ENCODE data around the gene AQP1. TPM values are rescaled to one million over a fixed set of nuclear protein-coding genes. Genes with fewer than 3 reads are reported as not detected.

Gene AQP1
- under 1 TPM in 1 of 2 experiments, not detected in 1; 0.15 TPM for total RNA-seq

GRCh38 chr7:30911561-30911969 is at the start of gene AQP1:
Gene AQP1, plus strand, starts transcription at chr7:30911853. Its CDS starts 57 bp downstream, at chr7:30911910.
- ATAC-seq (no peak), DNase-seq (no peak)
- H3K27me3 Mint-ChIP-seq: no peaks in the 10 kb centered on the region
- H3K9me3 Mint-ChIP-seq (ENCODE audit: low read depth): no peaks in the 10 kb centered on the region
- H3K27ac Mint-ChIP-seq: no peak within 1 kb of the TSS
- CTCF ChIA-PET: interaction anchor here (0.9 kb wide), 1 partner anchor 27 kb away, joined by 3 read pairs; no protein-coding TSS in a partner anchor
- no peaks in the 10 kb centered on the region for H3K36me3 Mint-ChIP-seq
- no peak within 1 kb of the TSS for H3K4me3 Mint-ChIP-seq
- H3K4me1 Mint-ChIP-seq: no peaks in the 10 kb centered on the region

- CTCF ChIA-PET: no interaction called here
- H3K9me3 Mint-ChIP-seq (ENCODE audit: low read depth): no peaks in the 10 kb centered on the region
- no peak overlapping the region for H3K27ac Mint-ChIP-seq
- no peaks in the 10 kb centered on the region for H3K4me1 Mint-ChIP-seq
- no peaks in the 10 kb centered on the region for H3K36me3 Mint-ChIP-seq
- no peak for DNase-seq
- ATAC-seq: no peak
- no peaks in the 10 kb centered on the region for H3K27me3 Mint-ChIP-seq
- no peak overlapping the region for H3K4me3 Mint-ChIP-seq
Measured at GRCh38 chr7:30862995-30863705, 48.5 kb upstream of the AQP1 start.

GRCh38 chr7:30863706-30864035 is 48.0 kb upstream of the AQP1 start:
- DNase-seq (no peak), ATAC-seq (no peak)
- Mint-ChIP-seq H3K4me1 (no peaks in the 10 kb centered on the region), H3K27me3 (no peaks in the 10 kb centered on the region), H3K9me3 (ENCODE audit: low read depth) (no peaks in the 10 kb centered on the region), H3K27ac (no peak overlapping the region), H3K4me3 (no peak overlapping the region), H3K36me3 (no peaks in the 10 kb centered on the region)
- CTCF ChIA-PET: no interaction called here

GRCh38 chr7:30864101-30864500 is 47.6 kb upstream of the AQP1 start:
- CTCF ChIA-PET: no interaction called here
- Mint-ChIP-seq H3K9me3 (ENCODE audit: low read depth) (no peaks in the 10 kb centered on the region), H3K4me3 (no peak overlapping the region), H3K36me3 (no peaks in the 10 kb centered on the region), H3K27me3 (no peaks in the 10 kb centered on the region), H3K4me1 (no peaks in the 10 kb centered on the region), H3K27ac (no peak overlapping the region)
- DNase-seq: no peak
- no peak for ATAC-seq

- Mint-ChIP-seq H3K4me3 (no peak overlapping the region), H3K4me1 (no peaks in the 10 kb centered on the region), H3K27me3 (no peaks in the 10 kb centered on the region), H3K27ac (no peak overlapping the region), H3K36me3 (no peaks in the 10 kb centered on the region), H3K9me3 (ENCODE audit: low read depth) (no peaks in the 10 kb centered on the region)
- CTCF ChIA-PET: no interaction called here
- ATAC-seq (no peak), DNase-seq (no peak)
Measured at GRCh38 chr7:30865076-30865475, 46.6 kb upstream of the AQP1 start.

- H3K27me3 Mint-ChIP-seq: no peaks in the 10 kb centered on the region
- no peak for DNase-seq
Measured at GRCh38 chr7:30865821-30866220, 45.8 kb upstream of the AQP1 start.

GRCh38 chr7:30866939-30867338 is 44.7 kb upstream of the AQP1 start:
- H3K36me3 Mint-ChIP-seq: no peaks in the 10 kb centered on the region
- no peaks in the 10 kb centered on the region for H3K4me1 Mint-ChIP-seq
- CTCF ChIA-PET: no interaction called here
- H3K27ac Mint-ChIP-seq: no peak overlapping the region
- no peaks in the 10 kb centered on the region for H3K27me3 Mint-ChIP-seq
- ATAC-seq (no peak), DNase-seq (no peak)
- no peak overlapping the region for H3K4me3 Mint-ChIP-seq
- H3K9me3 Mint-ChIP-seq (ENCODE audit: low read depth): no peaks in the 10 kb centered on the region

More at GRCh38 chr7:30865821-30866220, 45.8 kb upstream of the AQP1 start:
- CTCF ChIA-PET: no interaction called here
- Mint-ChIP-seq H3K9me3 (ENCODE audit: low read depth) (no peaks in the 10 kb centered on the region), H3K36me3 (no peaks in the 10 kb centered on the region), H3K27ac (no peak overlapping the region), H3K4me1 (no peaks in the 10 kb centered on the region), H3K4me3 (no peak overlapping the region)
- ATAC-seq: no peak

- DNase-seq (no peak), ATAC-seq (no peak)
- no peaks in the 10 kb centered on the region for H3K9me3 Mint-ChIP-seq (ENCODE audit: low read depth)
- no peak overlapping the region for H3K4me3 Mint-ChIP-seq
- H3K27ac Mint-ChIP-seq: no peak overlapping the region
- H3K27me3 Mint-ChIP-seq: no peaks in the 10 kb centered on the region
- CTCF ChIA-PET: no interaction called here
- no peaks in the 10 kb centered on the region for H3K36me3 Mint-ChIP-seq
- no peaks in the 10 kb centered on the region for H3K4me1 Mint-ChIP-seq
Measured at GRCh38 chr7:30867483-30867882, 44.2 kb upstream of the AQP1 start.

GRCh38 chr7:30869794-30870611 is 41.6 kb upstream of the AQP1 start:
- H3K27ac Mint-ChIP-seq: no peak overlapping the region
- no peaks in the 10 kb centered on the region for H3K27me3 Mint-ChIP-seq
- no peaks in the 10 kb centered on the region for H3K9me3 Mint-ChIP-seq (ENCODE audit: low read depth)
- ATAC-seq (no peak), DNase-seq (no peak)
- no peaks in the 10 kb centered on the region for H3K36me3 Mint-ChIP-seq
- peaks cover 2% of the 10 kb centered on the region for H3K4me1 Mint-ChIP-seq
- CTCF ChIA-PET: no interaction called here
- H3K4me3 Mint-ChIP-seq: no peak overlapping the region

- no peaks in the 10 kb centered on the region for H3K9me3 Mint-ChIP-seq (ENCODE audit: low read depth)
- DNase-seq: no peak
- H3K27me3 Mint-ChIP-seq: no peaks in the 10 kb centered on the region
- CTCF ChIA-PET: no interaction called here
- no peak for ATAC-seq
- H3K4me3 Mint-ChIP-seq: no peak overlapping the region
- no peaks in the 10 kb centered on the region for H3K36me3 Mint-ChIP-seq
- H3K27ac Mint-ChIP-seq: no peak overlapping the region
- peaks cover 11% of the 10 kb centered on the region for H3K4me1 Mint-ChIP-seq
Measured at GRCh38 chr7:30870821-30871518, 40.7 kb upstream of the AQP1 start.

GRCh38 chr7:30871655-30872054 is 40.0 kb upstream of the AQP1 start:
- H3K27me3 Mint-ChIP-seq: no peaks in the 10 kb centered on the region
- no peaks in the 10 kb centered on the region for H3K9me3 Mint-ChIP-seq (ENCODE audit: low read depth)
- no peak overlapping the region for H3K4me3 Mint-ChIP-seq
- no peaks in the 10 kb centered on the region for H3K36me3 Mint-ChIP-seq
- no peak for ATAC-seq
- peaks cover 17% of the 10 kb centered on the region for H3K4me1 Mint-ChIP-seq
- CTCF ChIA-PET: no interaction called here
- no peak overlapping the region for H3K27ac Mint-ChIP-seq
- no peak for DNase-seq

- H3K4me1 Mint-ChIP-seq: peaks cover 17% of the 10 kb centered on the region
- no peaks in the 10 kb centered on the region for H3K9me3 Mint-ChIP-seq (ENCODE audit: low read depth)
- H3K36me3 Mint-ChIP-seq: no peaks in the 10 kb centered on the region
- DNase-seq (no peak), ATAC-seq (no peak)
- CTCF ChIA-PET: no interaction called here
- H3K27ac Mint-ChIP-seq: no peak overlapping the region
- no peaks in the 10 kb centered on the region for H3K27me3 Mint-ChIP-seq
- no peak overlapping the region for H3K4me3 Mint-ChIP-seq
Measured at GRCh38 chr7:30873207-30873606, 38.4 kb upstream of the AQP1 start.

- ATAC-seq (no peak), DNase-seq (no peak)
- Mint-ChIP-seq H3K9me3 (ENCODE audit: low read depth) (no peaks in the 10 kb centered on the region), H3K36me3 (no peaks in the 10 kb centered on the region), H3K4me1 (peaks cover 17% of the 10 kb centered on the region), H3K27me3 (no peaks in the 10 kb centered on the region), H3K4me3 (no peak overlapping the region), H3K27ac (no peak overlapping the region)
- CTCF ChIA-PET: no interaction called here
Measured at GRCh38 chr7:30873656-30874055, 38.0 kb upstream of the AQP1 start.
